GM19372 (cell line): Measurements from ENCODE around the gene MIR17HG.
"Not testable (repeated sequence)": the region's sequence is repeated elsewhere in the genome, so short reads cannot be mapped to it uniquely, and the experiment has no call there.

Experiments
- ATAC-seq: cut with Tn5 transposase; IDR thresholded peaks from one replicate; pipeline ENCODE4 v1.9.1; 2021; ENCODE audit warnings: mild to moderate bottlenecking, low read depth, moderate library complexity; ENCODE audit not compliant: unreplicated experiment

Gene MIR17HG

DNA sequence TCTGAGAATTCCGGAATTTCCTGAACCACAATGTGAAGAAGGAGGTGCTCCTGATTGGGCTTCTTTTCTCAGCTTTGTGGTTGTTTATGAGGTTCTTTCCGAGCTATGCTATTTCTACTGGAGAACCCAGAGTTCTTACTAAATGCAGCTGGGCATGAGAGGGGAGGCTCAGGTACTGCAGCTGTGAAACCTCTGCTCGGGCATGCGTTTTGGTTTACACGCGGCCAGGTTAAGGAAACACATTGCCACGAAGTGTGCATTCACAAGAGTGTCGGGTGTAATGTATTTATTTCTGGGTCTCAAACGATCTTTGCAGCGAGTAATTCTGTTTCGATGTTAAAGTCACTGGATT lies 661 bp upstream of the MIR17HG start:
- peak; percentile 12 for ATAC-seq

DNA sequence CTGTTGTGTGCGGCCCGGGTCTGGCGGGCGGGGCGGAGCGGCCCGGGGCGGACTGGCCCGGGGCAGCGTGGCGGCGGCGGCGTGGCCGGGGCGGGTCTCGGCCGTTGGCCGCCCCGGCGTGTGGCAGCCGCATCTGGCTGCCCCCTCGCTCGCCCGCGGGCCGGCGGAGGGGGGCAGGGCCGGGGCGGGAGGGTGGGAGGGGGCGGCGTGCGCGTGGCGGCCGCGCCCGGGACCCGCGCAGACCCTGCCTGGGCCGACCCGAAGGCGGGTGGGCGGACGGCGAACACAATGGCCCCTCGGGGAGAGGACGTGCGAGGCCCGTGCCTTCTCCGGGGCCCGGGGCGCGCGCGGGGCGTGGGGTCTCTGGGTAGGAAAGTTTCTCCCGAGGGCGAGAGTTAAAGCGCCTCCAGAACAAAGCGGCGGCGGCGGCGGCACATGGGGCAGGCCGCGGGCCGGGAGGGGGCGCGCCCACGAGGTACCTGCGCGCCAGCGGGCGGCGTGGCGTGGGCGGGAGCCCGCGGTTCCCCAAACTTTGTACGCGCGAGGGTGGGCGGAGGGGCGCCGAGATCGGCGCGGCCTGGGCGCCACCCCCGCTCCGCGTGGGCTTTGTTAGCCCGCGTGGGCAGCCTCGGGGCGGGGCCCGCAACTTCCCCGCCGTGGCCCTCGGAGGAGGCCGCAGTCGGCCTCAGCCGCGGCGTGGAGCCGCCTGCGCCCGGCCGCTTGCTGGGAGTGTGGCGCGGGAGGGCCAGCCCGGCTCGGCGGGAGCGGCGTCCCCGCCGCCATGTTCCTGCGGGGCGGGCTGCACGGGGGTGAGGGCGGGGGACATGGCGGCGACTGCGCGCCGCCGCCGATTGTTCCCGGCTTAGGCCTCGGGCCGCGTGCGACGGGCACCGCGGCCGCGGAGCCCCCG lies 764 bp downstream of the MIR17HG start:
- ATAC-seq: peak; percentile 29

DNA sequence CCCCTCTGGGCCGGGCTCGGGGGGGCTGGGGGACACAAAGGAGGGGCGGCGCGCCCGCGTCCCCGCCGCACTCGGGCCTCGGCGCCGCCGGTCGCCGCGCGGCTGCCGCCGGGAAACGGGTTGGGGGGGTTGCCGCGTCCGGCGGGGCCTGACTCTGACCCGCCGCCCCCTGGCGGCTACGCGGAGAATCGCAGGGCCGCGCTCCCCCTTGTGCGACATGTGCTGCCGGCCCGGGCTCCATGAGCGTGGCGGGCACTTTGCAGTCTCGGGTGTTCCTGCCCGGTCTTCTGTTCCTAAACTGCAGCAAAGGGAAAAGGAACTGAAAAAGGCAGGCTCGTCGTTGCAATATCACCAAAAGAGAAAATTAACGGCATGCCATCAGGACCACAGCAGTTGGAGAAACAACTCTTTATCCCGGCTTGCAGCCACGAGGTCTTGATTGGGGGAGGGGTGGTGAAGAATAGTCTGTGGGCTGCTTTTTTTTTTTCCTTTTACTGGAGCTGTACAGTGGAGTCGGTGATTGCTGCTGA lies 1.5 kb downstream of the MIR17HG start:
- ATAC-seq: peak; percentile 44

DNA sequence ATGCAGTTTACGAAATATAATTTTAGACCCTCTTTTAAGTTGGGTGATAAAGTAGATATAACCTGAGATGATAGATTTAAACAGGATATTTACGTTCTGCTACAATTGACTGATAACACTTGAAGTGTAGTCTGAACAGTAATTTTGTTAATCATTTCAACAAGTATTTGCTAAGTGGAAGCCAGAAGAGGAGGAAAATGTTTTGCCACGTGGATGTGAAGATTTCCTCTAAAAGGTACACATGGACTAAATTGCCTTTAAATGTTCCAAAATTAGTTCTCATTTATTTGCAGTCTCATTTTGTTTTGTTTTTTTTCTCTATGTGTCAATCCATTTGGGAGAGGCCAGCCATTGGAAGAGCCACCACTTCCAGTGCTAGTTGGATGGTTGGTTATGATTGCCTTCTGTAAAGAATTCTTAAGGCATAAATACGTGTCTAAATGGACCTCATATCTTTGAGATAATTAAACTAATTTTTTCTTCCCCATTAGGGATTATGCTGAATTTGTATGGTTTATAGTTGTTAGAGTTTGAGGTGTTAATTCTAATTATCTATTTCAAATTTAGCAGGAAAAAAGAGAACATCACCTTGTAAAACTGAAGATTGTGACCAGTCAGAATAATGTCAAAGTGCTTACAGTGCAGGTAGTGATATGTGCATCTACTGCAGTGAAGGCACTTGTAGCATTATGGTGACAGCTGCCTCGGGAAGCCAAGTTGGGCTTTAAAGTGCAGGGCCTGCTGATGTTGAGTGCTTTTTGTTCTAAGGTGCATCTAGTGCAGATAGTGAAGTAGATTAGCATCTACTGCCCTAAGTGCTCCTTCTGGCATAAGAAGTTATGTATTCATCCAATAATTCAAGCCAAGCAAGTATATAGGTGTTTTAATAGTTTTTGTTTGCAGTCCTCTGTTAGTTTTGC lies 2.8 kb downstream of the MIR17HG start:
- ATAC-seq: no peak

DNA sequence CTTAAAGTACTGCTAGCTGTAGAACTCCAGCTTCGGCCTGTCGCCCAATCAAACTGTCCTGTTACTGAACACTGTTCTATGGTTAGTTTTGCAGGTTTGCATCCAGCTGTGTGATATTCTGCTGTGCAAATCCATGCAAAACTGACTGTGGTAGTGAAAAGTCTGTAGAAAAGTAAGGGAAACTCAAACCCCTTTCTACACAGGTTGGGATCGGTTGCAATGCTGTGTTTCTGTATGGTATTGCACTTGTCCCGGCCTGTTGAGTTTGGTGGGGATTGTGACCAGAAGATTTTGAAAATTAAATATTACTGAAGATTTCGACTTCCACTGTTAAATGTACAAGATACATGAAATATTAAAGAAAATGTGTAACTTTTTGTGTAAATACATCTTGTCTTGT lies 3.6 kb downstream of the MIR17HG start:
- no peak for ATAC-seq

DNA sequence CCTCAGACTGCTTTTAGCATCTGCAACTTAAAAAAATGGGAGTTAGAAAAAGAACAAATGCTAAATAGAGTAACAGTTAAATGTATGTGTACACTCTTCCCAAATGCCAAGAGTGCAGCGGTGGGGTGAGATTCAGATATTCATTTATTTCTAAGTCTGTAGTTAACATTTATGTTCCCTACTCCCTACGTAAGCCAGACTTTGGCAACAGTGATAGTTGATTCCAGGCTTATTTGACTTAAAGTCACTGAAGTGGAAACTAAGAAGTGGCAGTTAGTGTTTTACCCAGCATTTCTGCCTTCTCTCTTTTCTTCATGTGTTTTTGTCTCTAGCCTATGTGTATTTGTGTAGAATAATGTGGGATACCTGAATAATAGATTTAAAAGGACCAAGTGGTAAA lies 4.5 kb downstream of the MIR17HG start:
- no peak for ATAC-seq

DNA sequence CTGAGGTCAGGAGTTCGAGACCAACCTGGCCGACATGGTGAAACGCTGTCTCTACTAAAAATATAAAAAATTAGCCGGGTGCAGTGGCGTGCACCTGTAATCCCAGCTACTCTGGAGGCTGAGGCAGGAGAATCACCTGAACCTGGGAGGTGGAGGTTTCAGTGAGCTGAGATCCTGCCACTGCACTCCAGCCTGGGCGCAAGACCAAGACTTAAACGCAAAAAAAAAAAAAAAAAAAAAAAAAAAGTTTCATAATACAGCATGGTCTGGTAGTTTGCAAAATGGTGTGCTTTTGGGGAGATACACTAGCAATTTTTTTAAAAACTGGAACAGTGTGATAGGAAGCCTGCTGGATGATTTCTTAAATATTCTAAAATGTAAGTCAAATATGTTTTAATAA lies 5.4 kb downstream of the MIR17HG start:
- ATAC-seq: not testable (repeated sequence)

DNA sequence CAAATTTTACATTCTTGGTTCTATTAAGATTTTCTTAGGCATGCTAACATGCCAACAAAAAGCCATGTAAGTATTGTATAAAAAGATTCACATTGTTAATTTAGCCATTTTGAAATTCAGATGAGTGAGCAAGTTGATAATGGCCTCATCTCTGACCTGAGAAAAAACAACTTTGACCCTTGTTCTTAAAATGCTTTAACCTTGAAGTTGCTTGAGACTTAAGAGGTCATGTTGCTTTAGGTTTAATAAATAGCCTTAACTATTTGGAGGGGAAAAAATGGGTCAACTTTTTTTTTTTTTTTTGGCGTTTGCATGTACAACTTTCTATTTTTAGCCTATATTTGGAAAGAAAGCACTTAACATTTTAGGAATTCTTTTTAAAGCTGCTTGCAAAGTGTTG lies 6.0 kb downstream of the MIR17HG start:
- no peak for ATAC-seq

DNA sequence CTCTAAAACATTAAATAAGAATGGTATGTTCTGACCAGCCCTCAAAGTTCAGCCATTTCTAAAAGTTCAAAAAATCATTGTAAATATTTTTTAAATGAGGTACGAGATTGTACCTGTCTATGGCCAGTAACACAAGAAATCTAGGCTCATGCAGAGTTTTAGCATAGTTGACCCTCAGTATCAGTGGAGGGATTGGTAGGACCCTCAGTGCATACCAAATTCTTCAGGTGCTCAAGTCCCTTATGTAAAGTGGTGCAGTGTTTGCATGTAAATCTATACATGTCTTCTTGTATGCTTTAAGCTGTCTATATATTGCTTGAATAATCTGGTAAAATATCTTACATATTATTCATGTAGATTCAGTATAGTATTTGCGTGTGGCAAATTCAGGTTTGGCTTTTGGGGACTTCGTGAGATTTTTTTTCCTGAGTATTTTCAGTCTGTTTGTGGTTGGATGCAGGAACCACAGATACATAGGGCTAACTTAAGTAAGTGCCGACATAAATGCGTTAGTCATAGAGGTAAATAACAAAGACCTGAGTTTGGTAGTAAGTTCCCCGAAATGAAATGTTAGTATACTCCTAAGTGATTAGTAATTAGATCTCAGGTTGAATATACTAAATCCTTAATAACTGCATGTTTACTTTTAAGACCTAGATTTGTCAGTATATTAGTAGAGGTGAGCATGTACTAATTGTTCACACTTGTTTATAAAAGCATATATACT lies 7.8 kb downstream of the MIR17HG start:
- no peak for ATAC-seq

DNA sequence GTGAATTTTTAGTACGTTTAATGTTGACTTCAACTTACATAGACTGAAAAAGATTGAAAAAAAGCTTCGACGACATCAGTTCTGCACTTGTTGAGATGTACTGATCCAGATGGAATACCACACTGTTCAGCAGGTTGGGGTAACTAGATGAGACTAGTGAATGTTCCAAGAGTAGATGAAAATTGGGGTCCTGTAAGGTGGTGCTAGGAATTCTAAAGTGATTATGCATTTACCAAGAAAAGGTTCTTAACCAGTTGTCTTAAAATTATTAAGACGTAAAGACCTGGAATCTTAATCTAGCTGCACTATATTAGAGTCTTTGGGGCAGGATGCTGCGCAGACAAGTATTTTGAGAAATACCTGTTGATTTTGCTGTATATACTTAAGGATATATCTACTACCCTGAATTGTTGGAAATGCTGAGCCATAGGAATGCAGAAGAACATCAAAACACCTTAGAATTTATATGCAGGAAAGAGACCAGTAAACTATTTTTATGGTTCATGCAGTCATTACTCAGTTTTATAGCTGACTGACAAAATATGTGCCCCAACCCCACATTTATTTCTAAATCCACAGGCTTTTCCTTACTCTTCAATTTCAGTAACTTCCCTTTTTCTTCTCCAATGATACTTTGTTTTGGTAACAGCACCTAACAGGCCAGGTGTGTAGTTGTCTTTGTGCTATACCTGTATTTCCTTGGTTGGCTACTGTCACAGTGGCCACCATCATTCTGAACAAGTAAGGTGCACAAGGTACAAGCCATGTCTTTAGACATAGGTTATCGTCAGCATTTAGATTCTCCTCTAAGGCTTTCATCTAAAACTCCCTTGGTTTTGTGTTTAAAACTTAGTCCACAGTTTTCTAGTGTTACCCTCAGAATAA lies 8.6 kb downstream of the MIR17HG start:
- ATAC-seq: no peak

DNA sequence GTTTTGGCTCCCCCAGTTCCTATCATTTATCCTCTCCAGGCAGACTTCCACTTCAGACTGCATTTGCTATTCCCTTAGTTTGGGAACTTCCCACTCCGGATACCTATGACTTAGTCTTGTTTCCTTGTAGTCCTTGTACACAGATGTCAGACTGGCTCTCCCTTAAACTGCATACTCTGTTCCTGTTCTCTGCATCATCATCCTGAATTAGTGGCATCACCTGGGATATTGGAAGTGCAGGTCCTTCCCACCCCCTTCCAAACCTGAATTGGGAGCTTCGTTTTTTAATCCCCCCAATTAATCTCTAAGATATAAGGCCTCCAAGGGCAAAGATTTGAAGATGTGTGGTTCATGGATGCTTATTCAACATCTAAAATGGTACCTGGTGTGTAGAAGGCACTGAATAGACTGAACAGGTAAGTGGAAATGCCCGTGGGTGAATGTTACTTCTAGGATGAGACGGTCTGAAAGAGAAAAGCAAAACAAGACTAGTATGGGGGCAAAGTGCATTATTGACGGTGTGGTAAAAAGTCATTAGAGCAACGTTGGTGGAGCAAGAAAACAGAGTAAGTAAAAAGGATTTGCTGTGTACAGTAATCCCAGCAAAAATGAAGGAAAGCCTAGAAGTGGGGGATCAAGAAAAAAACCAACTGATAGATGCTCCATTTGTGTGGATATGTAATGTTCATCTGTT lies 9.6 kb downstream of the MIR17HG start:
- no peak for ATAC-seq

DNA sequence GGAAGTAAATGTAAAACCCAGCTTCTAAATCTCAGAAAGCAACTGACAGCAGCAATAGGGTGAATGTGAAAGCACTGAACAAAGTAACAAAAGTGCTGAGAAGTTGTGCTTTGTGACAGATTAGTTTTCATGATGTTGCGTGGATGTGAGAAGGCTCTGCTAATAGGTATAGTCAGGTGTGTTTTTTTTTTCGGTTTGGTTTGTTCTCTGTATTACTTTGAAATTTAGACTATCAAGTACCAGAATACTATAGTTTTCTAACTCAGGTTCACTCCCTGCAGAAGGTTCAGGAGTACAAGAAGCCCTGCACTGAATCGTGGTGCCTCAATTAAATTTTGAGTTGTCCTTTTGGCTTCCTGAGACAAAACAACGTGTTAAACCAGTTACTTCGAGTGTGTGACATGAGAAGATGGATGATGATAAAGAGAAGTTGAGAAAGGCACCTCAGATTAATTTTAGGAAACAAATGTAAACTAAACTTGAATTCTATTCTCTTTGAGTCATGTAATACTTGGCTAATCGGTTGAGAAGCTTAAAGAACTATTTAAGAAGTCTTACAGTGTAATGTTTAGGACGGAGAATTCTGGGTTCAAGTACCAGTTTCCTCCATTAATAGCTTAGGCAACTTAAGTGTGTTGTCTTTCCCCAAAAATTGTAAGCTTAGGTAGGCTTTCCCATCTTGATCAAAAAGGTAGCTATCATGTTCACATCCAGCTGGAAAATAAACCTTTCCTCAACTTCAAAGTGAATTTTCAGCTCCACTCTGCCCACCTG lies 10.3 kb downstream of the MIR17HG start:
- no peak for ATAC-seq

DNA sequence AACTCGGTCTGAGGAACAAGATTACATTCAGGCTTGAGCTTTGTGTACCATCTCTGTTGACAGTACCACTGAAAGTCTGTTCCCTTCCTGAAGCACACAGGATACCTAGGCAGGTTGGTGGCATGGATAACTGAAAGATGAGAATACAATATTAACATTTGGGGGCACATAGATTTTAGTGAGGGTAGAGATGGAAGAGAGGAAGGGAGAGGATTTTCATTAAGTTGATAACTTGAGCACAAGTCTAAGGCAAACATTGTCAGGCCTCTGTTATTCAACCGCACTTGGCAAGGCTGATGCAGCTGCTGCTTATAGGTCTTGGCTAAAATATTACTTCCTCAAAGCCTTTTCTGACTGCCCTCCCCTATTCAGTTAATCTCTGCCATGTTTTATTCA lies 10.9 kb downstream of the MIR17HG start:
- ATAC-seq: no peak

DNA sequence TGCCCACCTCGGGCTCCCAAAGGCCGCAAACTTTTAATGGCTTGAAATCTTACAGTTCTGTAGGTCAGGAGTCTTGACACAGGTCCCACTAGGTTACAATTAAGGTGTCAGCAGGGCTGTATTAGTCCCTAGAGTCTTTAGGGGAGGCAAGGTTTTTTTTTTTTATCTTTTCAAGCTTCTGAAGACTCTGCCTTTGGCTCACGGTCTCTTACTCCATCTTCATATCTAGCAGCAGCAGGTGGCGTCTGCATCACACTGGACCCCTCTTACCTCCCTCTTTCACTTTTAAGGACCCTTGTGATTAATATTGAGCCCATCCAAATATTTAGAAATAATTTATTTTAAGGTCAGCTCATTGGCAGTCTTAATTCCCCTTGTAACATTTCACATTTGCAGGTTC lies 11.6 kb downstream of the MIR17HG start:
- no peak for ATAC-seq

DNA sequence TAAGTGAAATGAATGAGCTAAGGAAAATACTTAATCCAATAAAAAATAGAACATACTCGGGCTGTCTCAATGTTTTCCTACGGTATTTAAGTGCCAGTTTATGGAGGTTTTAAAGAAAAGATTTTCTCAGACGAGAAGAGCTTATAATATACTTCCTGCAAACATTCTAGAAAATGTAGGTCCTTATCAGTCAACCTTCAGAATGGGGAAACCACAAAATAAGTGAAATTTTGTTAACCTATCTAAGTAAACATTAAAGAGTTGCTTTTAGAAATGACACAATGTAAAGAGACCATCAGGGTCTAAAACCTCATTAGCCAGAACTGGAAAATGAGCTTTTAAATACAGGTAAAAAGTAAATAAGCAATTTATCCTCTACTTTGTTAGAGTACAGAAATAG lies 12.1 kb downstream of the MIR17HG start:
- no peak for ATAC-seq

DNA sequence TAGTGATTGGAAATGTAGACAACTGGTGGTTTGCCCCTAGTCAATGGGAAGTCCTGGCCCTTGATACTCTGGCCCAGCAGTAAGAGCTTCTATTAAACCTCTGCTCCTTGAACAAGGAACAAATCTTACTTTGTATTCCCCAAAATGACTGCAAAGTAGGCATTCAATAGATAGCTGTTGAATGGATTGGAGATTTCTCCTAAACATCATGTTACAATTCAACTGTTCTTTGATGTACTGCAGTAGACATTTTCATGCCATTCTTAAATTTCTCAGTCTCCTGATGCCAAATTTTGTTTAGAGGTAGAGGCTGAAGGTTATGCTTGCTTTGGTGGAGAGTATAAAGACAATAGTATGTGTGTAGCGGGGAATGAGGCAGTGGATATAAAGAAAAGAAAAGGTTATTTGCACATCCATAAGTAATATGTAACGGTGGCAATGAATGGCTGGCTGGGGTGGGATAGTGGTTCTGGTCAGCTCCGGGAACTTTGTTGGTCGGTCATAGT lies 12.8 kb downstream of the MIR17HG start:
- ATAC-seq: no peak

DNA sequence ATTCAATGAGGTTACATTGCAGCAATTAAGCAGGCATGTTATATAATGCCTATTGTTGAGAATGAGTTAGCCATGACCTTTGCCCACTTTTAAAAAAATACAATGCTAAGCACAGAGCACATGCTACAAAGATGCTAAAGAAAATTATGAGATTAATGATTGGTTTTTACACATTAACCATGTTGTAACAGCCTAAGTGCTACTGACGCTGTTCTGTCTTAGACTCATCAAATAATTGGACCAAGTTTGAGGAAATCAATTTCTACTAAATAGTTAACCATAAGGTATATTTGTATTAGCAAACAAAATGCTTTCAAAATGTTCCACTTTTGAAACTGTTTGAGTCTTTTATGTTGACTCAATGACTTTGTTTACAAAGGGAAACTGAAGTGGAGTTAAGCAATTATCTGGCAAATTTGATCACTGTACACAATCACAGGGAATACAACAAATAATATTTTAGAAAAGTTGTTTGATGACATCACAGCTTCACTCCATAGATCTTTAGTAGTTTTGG lies 14.3 kb downstream of the MIR17HG start:
- ATAC-seq: no peak

DNA sequence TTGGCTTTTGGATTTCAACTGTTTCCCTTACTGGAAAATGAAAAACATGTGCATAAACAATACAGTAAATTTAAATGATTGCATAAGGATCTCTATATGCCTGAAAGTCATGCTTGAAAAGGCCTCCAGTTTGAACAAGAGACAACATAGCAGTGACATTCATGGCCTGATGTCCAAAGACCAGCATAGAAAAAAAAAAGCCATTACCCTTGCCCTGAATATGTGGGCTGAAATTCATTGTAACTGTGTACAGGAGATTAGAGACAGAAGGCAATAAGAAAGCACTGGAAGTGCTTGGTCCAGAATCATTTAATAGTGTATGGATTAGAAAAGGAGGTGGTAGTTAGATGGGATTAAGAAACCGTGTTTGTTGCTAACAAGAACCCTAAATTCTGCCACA lies 15.4 kb downstream of the MIR17HG start:
- ATAC-seq: no peak
